Activated naive CD4-positive, alpha-beta T cell treated with anti-CD3 and anti-CD28 coated beads, Interleukin-2, amount 10 ng/mL, durations not matched to agents 7 days and 5 days (primary cell): Measurements from ENCODE around the gene HRH2.

Experiments used
- CTCF ChIA-PET: fragments of 350-600 bp; sonication (Branson Sonifier 250); formaldehyde crosslinking; loops from one replicate; lab custom pipeline; 2021; ENCODE audit warnings: antibody characterized with exemption; lab: Charles Lee
- DNase-seq: peaks from one replicate; pipeline ENCODE4 v3.0.0-alpha.2; 2020
- H3K27ac Mint-ChIP-seq: one replicate; pipeline ENCODE4 v1.8.0; 2021; ENCODE audit warnings: mild to moderate bottlenecking, moderate library complexity, mixed read lengths
- H3K27me3 Mint-ChIP-seq: one replicate; pipeline ENCODE4 v1.8.0; 2021; ENCODE audit warnings: mild to moderate bottlenecking, mixed read lengths
- H3K36me3 Mint-ChIP-seq: one replicate; pipeline ENCODE4 v1.8.0; 2021; ENCODE audit warnings: mixed read lengths
- H3K4me1 Mint-ChIP-seq: one replicate; pipeline ENCODE4 v1.8.0; 2021; ENCODE audit warnings: mixed read lengths
- H3K4me3 Mint-ChIP-seq: one replicate; pipeline ENCODE4 v1.8.0; 2021; ENCODE audit warnings: mild to moderate bottlenecking, moderate library complexity, mixed read lengths
- H3K9me3 Mint-ChIP-seq: one replicate; pipeline ENCODE4 v1.8.0; 2021; ENCODE audit warnings: mixed read lengths

Gene HRH2

DNA sequence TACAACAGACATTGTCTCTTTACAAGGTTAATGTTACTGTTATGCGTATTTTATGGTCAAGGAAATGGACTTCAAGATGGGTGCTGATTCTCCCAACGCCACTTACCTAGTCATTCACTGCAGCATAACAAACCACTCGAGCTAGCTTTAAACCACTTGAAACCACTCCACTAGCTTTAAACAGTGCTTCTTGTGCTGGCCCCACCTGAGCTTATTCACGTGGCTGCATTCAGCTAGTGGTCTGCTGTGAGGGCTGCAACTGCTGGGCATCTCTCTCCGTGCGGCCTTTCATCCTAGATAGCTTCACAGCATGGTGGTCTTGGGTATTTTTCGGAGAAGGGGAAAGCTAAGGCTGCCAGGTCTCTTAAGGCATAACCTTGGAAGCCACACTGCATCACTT is 3.5 kb upstream of the HRH2 start:
- no peak for DNase-seq
- Mint-ChIP-seq H3K36me3 (peaks cover 27% of the 10 kb centered on the region), H3K4me3 (peak overlapping the region; percentile 22), H3K9me3 (peaks cover 21% of the 10 kb centered on the region), H3K27me3 (peaks cover 5% of the 10 kb centered on the region), H3K27ac (peak overlapping the region; percentile 91), H3K4me1 (peaks cover 87% of the 10 kb centered on the region)
- CTCF ChIA-PET = interaction anchor here (1.4 to 3.2 kb wide), 3 partner anchors 40 to 125 kb away, joined by 3 to 28 read pairs (median 4); no protein-coding TSS in a partner anchor

DNA sequence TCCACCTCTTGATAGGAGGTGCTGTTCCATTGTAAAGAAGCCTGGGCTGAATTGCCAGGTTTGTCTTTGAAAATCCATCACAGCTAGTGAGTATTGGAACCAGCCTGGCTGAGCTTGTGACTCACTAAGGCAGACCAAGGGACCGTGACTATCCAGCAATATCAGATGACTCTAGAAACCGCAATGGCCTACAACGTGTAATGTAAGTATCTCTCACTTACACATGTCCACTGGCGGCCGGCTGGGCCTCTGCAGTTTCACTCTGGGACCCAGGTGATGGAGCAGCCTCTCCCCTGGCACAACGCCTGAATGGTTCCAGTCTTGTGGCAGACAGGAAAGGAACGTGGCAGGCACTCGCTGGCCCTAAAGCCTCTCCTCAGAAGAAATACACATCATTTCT is 3.1 kb upstream of the HRH2 start:
- Mint-ChIP-seq H3K36me3 (peaks cover 28% of the 10 kb centered on the region), H3K4me3 (no peak overlapping the region), H3K4me1 (peaks cover 92% of the 10 kb centered on the region), H3K27me3 (peaks cover 5% of the 10 kb centered on the region), H3K27ac (peak overlapping the region; percentile 91), H3K9me3 (peaks cover 19% of the 10 kb centered on the region)
- CTCF ChIA-PET = interaction anchor here (1.1 to 3.2 kb wide), 4 partner anchors 40 to 125 kb away, joined by 3 to 28 read pairs (median 4); no protein-coding TSS in a partner anchor
- DNase-seq = peak; percentile 30

DNA sequence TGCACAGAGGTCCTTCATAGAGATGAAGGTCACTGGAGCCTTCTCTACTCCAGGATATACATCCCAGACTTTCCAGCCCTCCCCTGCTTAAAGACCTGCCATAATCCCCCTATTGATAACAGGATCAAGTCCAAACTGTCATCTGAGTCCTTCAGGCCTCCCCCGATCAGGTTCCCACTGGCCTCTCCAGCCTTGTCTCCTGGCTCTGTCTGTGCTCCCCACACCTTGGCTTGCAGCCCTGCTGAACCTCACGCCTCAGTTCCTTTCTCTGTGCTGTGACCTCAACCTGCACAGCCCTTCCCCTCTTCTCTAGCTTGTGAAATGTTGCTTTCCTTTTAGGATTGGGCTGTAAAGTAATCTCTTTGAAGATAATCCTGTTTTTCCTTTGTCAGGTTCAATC is 2.5 kb upstream of the HRH2 start:
- CTCF ChIA-PET = interaction anchor here (1.1 to 3.2 kb wide), 4 partner anchors 39 to 126 kb away, joined by 3 to 28 read pairs (median 4); no protein-coding TSS in a partner anchor
- peaks cover 15% of the 10 kb centered on the region for H3K9me3 Mint-ChIP-seq
- no peak for DNase-seq
- peak overlapping the region; percentile 91 for H3K27ac Mint-ChIP-seq
- peaks cover 29% of the 10 kb centered on the region for H3K36me3 Mint-ChIP-seq
- H3K4me3 Mint-ChIP-seq = peak overlapping the region; percentile 1
- peaks cover 4% of the 10 kb centered on the region for H3K27me3 Mint-ChIP-seq
- peaks cover 94% of the 10 kb centered on the region for H3K4me1 Mint-ChIP-seq

DNA sequence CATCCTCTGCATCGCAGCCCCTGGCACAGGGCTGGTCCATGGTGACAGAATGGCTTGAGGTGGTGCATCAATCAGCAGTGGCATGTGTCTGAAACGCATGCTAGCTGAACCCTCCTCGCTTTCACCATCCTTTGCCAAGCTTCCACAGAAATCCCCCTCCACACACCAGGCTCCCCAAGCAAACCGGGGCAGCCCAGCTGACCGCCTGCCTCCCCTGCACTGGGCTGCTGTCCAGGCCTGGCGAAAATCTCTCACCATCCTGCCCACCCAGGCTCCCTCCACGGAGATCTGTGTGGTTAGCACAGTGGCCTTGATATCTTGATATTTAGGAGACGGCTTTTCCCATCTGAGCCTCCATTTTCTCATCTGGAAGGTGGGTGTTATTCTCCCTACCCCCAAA is 905 bp upstream of the HRH2 start:
- Mint-ChIP-seq H3K36me3 (peaks cover 37% of the 10 kb centered on the region), H3K4me1 (peaks cover 91% of the 10 kb centered on the region), H3K9me3 (peaks cover 7% of the 10 kb centered on the region), H3K27ac (no peak overlapping the region), H3K4me3 (peak overlapping the region; percentile 86), H3K27me3 (no peaks in the 10 kb centered on the region)
- DNase-seq = no peak
- CTCF ChIA-PET = interaction anchor here (1.3 to 1.6 kb wide), 3 partner anchors 29 to 123 kb away, joined by 3 to 9 read pairs (median 5); no protein-coding TSS in a partner anchor

DNA sequence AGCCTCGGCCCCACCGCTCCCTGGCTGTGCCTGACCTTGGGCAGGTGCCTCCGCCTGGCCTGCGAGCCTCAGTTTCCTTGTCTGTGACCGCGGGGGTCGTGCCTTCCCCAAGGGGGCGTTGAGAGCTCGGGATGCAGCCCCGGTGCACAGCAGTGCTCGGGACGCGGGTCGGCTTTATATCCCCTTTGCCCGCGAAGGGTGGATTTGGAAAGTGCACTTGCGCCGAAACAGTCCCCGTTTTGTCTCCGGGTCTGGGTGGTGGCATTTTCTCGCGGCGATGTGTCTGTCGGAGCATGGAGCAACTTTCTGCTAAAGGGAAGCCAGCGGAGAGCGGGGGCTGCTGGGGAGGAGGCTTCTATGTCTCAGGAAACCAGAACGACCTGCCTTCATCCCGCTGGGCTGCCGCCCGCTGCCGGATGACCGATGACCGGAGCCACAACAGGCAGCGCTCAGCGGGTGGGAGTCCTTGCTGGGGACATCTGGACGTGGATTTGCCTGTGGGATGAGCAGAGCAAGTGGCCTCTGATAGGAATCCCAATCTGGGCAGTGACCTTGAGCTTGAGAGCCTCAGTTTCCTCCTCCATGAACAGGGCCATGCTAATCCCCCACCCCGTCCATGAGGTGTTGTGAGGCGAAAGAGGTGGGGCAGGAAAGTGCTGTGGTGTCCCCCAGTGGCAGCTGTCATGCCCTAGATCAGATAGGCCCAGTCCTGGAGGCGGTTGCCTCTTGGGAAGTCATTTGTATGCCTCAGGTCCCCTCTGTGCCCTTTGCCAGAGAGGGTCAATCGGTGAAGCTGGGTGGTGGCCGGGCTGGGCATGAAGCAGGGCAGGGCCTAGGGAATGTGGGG is 651 bp downstream of the HRH2 start:
- CTCF ChIA-PET = interaction anchor here (0.9 to 2.2 kb wide), 8 partner anchors 26 to 124 kb away, joined by 3 to 14 read pairs (median 4); no protein-coding TSS in a partner anchor
- Mint-ChIP-seq H3K9me3 (peaks cover 4% of the 10 kb centered on the region), H3K4me1 (peaks cover 91% of the 10 kb centered on the region), H3K27me3 (no peaks in the 10 kb centered on the region), H3K36me3 (peaks cover 45% of the 10 kb centered on the region), H3K4me3 (peak overlapping the region; percentile 94), H3K27ac (peak overlapping the region; percentile 82)
- peak; percentile 63 for DNase-seq

DNA sequence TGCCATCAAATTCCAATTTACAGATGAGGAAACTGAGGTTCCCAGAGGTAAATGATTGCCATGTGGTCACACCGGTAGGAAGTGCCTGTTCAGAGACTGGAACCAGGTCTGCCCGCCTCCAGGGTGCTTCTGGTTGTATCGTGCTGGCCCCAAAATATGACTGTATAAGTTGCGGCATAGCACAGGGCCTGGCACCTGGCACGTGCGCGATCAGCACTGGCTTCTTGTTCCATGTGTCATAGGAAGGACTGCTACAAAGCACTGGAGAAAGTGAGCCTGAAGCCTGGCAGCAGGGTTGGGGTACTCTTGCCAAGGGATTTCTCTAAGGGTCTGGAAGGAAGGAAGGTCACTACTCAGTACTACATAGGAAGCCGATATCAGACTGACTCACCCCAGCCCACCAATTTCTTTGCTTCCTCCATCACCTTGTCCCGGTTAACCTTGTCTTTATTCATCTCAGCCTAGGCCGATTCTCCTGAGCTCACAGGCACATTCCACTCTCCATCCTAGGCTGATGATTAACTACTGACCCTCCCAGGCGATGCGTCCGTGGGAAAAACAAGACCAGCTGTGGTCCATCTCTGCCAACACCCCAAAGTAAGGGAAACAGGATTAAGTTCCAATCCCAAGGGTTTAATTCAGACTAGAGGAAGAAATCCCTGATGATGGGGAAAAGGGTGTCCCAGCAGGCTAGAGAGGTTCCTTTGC is 1.8 kb downstream of the HRH2 start:
- no peak for DNase-seq
- Mint-ChIP-seq H3K36me3 (peaks cover 54% of the 10 kb centered on the region), H3K27me3 (no peaks in the 10 kb centered on the region), H3K9me3 (peaks cover 4% of the 10 kb centered on the region), H3K4me1 (peaks cover 89% of the 10 kb centered on the region), H3K4me3 (peak overlapping the region; percentile 94), H3K27ac (no peak overlapping the region)
- CTCF ChIA-PET = interaction anchor here (0.9 to 2.2 kb wide), 6 partner anchors 27 to 125 kb away, joined by 3 to 14 read pairs (median 4); no protein-coding TSS in a partner anchor

DNA sequence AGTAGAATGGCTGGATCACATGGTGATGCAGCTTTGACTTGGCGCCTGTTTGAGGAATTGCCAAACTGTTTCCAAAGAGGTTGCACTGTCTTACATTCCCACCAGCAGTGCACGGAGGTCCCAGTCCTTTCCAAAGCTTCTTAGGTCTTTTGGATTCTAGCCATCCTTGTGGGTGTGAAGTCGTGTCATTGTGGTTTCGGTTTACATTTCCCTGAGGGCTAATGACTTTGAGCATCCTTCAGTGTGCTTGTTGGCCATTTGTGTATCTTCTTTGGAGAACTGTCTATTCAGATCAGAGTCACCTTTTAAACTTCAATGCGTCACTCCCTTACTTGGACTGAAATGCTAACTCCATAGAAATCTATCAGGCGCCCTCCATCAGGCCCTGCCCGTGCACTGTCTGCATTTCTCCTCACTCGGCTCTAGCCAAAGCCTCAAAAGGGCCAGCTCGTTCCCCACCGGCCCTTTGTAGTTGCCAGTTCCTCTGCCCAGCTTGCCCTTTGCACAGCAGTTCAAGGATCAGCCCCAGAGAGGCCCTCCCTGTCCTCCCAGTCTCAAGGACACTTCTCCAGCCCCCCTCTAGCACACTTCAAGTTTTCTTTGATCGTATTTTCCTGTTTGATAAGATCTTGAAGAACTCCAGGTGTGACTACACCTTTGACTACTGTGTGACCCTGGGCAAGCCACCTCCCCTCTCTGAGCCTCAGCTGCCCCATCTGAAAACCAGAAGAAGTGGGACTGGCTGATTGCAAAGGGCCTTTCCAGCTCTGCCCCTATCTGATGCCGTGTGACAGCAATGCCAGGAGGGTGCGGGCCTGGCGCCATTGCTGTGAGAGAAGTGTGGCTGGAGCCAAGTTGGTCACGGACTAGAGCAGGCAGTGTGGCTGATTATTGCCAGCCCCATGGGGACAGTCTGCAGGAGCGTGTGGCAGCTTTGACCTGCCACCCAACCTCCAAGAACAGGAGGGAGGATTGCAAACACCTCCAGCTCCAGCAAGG is 5.6 kb downstream of the HRH2 start:
- DNase-seq = no peak
- Mint-ChIP-seq H3K4me3 (no peak overlapping the region), H3K36me3 (peaks cover 61% of the 10 kb centered on the region), H3K27me3 (no peaks in the 10 kb centered on the region), H3K4me1 (peaks cover 79% of the 10 kb centered on the region), H3K27ac (peak overlapping the region; percentile 52), H3K9me3 (no peaks in the 10 kb centered on the region)
- CTCF ChIA-PET = no interaction called here

DNA sequence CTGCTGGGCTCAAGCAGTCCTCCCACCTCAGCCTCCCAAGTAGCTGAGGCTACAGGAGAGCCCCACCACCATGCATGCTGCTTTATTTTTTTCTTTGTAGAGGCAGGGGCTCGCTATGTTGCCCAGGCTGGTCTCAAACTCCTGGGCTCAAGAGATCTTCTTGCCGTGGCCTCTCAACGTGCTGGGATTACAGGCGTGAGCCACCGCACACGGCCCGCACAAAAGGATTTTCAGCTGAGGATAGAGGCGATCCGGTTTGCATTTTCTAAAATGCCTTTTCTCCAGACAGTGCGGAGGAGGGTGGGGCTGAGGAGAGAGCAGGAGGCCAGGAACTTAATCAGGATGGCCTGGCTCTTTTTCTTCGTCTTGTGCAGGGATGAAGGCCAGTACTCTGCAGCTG is 6.9 kb downstream of the HRH2 start:
- Mint-ChIP-seq H3K36me3 (peaks cover 59% of the 10 kb centered on the region), H3K9me3 (no peaks in the 10 kb centered on the region), H3K4me3 (no peak overlapping the region), H3K27me3 (no peaks in the 10 kb centered on the region), H3K27ac (no peak overlapping the region), H3K4me1 (peaks cover 71% of the 10 kb centered on the region)
- DNase-seq = no peak
- CTCF ChIA-PET = no interaction called here

DNA sequence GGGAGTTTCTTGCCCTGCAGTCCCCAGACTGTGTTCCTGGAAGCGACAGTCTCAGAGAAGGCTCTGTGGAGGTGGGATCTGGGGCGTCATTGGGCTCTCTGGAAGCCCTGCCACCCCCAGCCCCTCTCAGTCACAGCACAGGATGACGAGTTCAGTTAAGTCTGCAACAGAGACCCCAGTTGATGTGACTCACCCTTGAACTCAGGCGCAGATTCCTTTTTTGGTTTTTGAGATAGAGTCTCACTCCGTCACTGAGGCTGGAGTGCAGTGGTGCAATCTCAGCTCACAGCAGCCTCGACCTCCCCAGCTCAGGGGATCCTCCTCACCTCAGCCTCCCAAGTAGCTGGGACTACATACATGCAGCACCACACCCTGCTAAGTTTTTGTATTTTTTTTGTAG is 8.3 kb downstream of the HRH2 start:
- DNase-seq = no peak
- H3K4me3 Mint-ChIP-seq = no peak overlapping the region
- peaks cover 68% of the 10 kb centered on the region for H3K4me1 Mint-ChIP-seq
- H3K27me3 Mint-ChIP-seq = no peaks in the 10 kb centered on the region
- H3K9me3 Mint-ChIP-seq = no peaks in the 10 kb centered on the region
- peaks cover 53% of the 10 kb centered on the region for H3K36me3 Mint-ChIP-seq
- CTCF ChIA-PET = no interaction called here
- no peak overlapping the region for H3K27ac Mint-ChIP-seq

DNA sequence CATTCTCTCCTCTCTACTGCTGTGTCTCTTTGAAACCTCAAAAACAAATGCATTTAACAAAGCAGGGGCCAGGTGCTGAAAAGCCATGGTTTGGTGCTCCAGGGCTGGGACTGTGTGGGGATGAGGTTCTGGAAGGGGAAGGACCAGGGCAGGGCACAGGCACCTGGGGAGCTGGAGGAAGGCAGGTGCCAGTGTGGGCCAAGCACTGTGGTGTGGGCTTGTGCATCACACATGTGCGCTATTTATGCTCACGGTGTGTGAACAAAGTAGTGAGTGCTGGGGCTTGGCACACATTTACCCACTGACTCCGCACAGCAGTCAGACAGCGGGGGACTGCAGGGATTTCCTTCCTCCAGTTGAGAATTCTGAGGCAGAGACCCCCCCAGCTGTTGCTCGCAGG is 10.1 kb downstream of the HRH2 start:
- peaks cover 69% of the 10 kb centered on the region for H3K4me1 Mint-ChIP-seq
- no peaks in the 10 kb centered on the region for H3K27me3 Mint-ChIP-seq
- H3K9me3 Mint-ChIP-seq = no peaks in the 10 kb centered on the region
- peaks cover 45% of the 10 kb centered on the region for H3K36me3 Mint-ChIP-seq
- H3K4me3 Mint-ChIP-seq = no peak overlapping the region
- DNase-seq = no peak
- CTCF ChIA-PET = interaction anchor here (1.2 kb wide), 1 partner anchor 134 kb away, joined by 5 read pairs; no protein-coding TSS in a partner anchor
- H3K27ac Mint-ChIP-seq = no peak overlapping the region

DNA sequence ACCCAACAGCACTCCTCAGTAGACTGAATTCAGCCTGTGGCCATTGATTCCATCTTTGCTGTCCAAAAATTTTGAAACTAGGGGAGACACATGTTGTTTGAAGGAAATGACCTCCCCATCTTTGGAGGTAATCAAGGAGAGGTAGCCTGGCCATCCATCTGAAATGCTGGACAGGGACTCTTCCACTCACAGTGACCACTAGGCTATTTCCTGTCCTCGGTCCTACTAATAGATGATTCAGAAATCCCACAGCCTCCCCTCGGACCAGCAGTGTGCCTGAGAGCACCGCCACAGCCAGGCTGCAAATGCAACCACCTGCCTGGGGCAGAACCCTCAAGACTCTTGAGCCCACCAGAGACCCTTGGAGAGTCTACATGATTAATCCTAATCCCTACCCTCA is 12.5 kb downstream of the HRH2 start:
- Mint-ChIP-seq H3K4me1 (peaks cover 65% of the 10 kb centered on the region), H3K27ac (no peak overlapping the region), H3K27me3 (no peaks in the 10 kb centered on the region), H3K9me3 (no peaks in the 10 kb centered on the region), H3K36me3 (peaks cover 41% of the 10 kb centered on the region), H3K4me3 (no peak overlapping the region)
- CTCF ChIA-PET = no interaction called here
- DNase-seq = no peak

DNA sequence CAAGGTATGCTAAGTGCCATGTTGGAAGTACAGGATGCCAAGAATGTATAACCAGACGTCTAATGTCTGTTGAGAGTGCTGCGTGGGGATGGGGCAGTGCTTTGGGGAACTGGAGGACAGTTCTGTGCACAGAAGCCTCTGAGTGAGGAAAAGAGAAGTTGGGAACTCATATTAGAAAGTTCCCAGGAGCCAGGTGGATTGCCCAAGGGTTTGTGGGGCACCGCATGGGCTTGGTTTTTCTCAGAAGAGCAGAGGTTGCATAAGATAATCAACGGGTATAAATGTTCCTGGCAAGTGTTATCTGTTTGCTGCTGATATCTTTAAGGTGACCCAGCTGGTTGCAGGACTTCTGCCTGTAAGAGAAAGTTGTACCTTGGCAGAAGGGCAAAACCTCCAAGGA is 13.1 kb downstream of the HRH2 start:
- peaks cover 68% of the 10 kb centered on the region for H3K4me1 Mint-ChIP-seq
- no peak overlapping the region for H3K27ac Mint-ChIP-seq

DNA sequence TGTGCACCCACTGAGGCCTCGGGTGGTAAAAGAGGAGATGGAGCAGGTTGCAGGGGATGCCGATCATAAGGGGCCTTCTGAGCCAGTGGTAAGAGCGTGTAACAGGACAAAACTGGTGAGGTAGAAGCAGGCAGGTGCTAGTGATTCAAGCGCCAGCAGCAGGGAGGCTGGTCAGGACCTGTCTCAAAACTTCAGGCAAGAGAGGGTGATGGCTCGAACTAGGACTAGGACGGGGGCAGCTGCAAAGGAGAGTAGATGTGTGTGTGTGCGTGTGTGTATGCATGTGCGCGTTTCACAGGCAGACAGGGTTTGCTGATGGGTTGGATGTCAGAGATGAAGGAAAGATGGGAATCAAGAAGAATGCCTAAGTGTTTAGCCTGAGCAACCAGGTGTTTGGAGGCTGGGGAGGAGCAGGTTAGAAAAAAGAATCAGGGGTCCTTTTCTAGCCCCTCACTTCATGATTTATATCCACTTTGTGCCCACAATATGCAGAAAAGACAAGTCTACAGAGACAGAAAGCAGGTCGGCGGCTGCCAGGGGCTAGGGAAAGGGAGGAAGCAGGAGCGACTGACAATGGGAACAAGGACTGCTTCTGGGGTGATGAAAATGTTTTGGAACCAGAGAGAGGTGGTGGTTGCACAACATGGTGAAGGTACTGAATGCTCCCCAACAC is 15.2 kb downstream of the HRH2 start:
- DNase-seq = no peak
- peaks cover 50% of the 10 kb centered on the region for H3K36me3 Mint-ChIP-seq
- H3K27ac Mint-ChIP-seq = no peak overlapping the region
- no peaks in the 10 kb centered on the region for H3K27me3 Mint-ChIP-seq
- H3K9me3 Mint-ChIP-seq = no peaks in the 10 kb centered on the region
- CTCF ChIA-PET = interaction anchor here (1.0 to 1.4 kb wide), 2 partner anchors 46 to 56 kb away, joined by 3 to 4 read pairs; no protein-coding TSS in a partner anchor
- peaks cover 78% of the 10 kb centered on the region for H3K4me1 Mint-ChIP-seq
- H3K4me3 Mint-ChIP-seq = no peak overlapping the region

More for the DNA sequence above, 13.1 kb downstream of the HRH2 start:
- CTCF ChIA-PET = interaction anchor here (0.9 kb wide), 1 partner anchor 137 kb away, joined by 3 read pairs; no protein-coding TSS in a partner anchor
- no peaks in the 10 kb centered on the region for H3K9me3 Mint-ChIP-seq
- no peak for DNase-seq
- no peaks in the 10 kb centered on the region for H3K27me3 Mint-ChIP-seq
- peaks cover 43% of the 10 kb centered on the region for H3K36me3 Mint-ChIP-seq
- no peak overlapping the region for H3K4me3 Mint-ChIP-seq
